GM13977 (cell line): ENCODE results near the gene DPEP2.

Experiments used
- DNase-seq: peaks from one replicate; pipeline ENCODE4 v3.0.0; 2012; ENCODE audit warnings: low spot score
- CTCF ChIP-seq: IDR thresholded peaks from 2 replicates; pipeline ENCODE4 v1.5.1; 2012; ENCODE audit warnings: mild to moderate bottlenecking, control low read depth; ENCODE audit not compliant: insufficient read depth; ENCODE audit errors: extremely low read depth, missing control alignments
- in situ Hi-C: fragments of 300-500 bp; cut with MboI; formaldehyde crosslinking; loops from one replicate; pipeline ENCODE4 v1.12.0; 2022; ENCODE audit warnings: low sequenced_read_pairs, low pct_unique_long_range_greater_than_20kb, mixed read lengths, inconsistent platforms; ENCODE audit not compliant: unreplicated experiment

DPEP2 gene

DNA sequence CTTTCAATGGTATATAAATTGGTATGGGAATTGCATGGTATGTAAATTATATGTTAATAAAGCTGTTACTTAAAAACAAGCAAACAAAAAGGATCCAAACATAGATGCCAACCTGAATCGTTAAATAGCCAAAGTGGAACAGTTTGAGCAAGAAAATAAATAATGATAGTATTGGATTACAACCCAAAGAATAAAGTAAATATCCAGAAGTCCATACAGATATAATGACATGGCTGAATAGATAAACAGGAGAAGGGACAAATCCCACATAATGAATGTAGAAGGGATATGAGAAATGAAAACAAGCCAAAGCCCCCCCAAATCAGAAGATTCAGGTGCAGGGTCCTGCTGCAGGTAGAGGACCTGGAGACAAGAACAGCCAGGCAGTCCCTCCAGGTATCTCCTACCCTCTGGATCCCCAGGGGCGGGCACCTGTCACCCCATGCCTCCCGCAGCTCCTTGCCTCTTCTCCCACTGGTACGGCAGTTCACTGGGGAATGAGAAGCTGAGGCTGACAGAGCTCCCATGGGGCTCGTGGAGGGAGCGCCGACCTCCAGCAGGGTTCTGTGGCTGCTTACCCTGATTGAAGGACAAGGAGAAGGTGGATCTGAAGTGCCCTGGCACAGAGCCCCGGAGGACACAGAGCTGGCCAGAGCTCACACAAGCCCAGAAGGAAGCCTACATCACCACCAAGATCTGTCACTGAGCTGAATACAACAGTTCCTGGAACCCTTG is 45.5 kb downstream of the DPEP2 start:
- no peak for DNase-seq
- no peak for TF ChIP-seq CTCF
- in situ Hi-C loops = no loop called here

DNA sequence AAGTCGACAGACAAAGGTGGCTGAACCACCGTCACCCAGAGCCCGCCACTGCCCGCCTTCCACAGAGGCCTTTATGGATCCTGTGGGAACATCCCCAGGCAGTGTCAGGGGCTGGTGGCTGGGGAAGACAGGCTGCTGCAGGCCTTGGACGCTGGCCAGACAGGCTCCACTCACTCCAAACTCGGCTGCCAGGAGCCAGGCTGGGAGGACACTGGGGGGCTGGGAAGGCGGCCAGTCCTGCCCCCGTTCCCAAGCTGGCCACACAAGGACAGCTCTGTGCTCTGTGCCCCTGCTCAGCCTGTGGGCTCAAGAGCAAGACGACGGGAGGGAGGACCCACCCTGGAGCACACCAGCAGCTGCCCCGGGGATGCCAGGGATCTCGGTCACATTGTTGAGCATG is 47.8 kb downstream of the DPEP2 start:
- DNase-seq = no peak
- TF ChIP-seq CTCF = no peak
- in situ Hi-C loops = no loop called here

DNA sequence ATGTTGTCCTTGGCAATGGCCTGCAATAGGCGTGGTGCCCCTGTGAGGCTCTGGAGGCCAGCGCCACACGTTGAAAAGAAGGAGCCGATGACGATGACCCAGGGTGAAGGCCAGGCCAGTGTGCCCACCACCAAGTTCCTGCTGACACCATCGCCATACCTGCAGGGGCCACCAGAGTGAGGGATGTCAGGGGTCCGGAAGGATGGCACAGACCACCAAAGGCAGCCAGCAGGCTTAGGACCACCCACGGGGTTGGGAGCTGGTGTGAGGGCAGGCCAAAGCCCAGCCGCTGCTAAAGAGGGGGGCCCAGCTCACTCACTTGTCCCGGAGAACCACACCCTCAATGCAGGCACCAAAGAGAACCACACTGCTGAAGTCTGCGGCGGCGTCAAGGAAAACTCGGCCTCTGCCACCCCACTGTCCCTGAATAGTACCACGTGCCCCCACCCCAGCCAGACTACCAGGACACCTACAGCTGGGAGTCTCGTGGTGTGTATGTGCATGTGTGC is 48.9 kb downstream of the DPEP2 start:
- no peak for DNase-seq
- no peak for TF ChIP-seq CTCF
- in situ Hi-C loops = no loop called here

DNA sequence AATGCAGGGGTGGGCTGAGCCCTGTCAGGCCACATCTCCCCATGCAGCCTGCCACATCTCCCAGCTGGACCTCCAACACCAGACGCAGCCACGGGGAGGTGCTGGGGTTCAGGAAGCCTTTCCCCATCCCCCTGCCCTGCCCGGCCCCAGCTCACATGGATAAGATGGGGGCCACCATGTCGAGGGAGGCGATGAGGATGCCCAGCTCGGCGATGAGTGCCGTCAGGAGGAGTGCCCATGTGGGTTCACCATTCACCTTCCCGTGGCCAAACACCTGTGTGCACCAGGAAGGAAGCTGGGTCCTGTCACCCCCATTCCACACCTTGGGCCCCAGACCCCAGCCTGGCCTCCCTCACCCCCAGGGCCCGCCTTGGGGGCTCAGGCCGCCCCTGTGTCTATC is 49.6 kb downstream of the DPEP2 start:
- no peak for TF ChIP-seq CTCF
- in situ Hi-C loops = no loop called here
- no peak for DNase-seq

DNA sequence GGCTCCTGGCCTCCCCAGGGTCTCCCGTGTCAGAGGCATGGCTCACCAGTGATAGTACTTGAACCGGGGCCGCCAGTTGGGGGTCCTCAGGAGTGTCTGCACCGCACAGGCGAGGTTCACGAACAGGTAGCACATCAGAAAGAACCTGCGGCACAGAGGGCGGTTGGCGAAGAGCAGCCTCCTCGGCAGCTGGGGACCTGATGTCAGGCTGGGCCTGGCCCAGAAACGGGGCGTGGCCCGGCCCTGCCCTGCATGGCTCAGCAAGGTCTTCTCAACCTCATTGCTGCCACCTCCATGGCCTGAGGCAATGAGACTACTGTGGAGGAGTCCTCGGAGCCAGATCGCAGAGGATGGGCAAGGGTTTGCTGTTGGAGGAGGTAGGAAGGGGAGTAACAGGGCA is 51.3 kb downstream of the DPEP2 start:
- in situ Hi-C loops = no loop called here
- no peak for TF ChIP-seq CTCF
- no peak for DNase-seq

- no peak for DNase-seq
- in situ Hi-C loops = no loop called here
- TF ChIP-seq CTCF = no peak
Measured at GRCh38 chr16:67946966-67947558, 52.2 kb downstream of the DPEP2 start.
